ENCODE data around the gene EFHD2.
"Not testable (repeated sequence)": the region's sequence is repeated elsewhere in the genome, so short reads cannot be mapped to it uniquely, and the experiment has no call there.

The EFHD2 gene

GRCh38 chr1:15389828-15390227 lies 19.9 kb upstream of the EFHD2 start:
- DNase-seq: not testable (repeated sequence)

GRCh38 chr1:15390667-15391066 lies 19.0 kb upstream of the EFHD2 start:
- DNase-seq: no peak

GRCh38 chr1:15391366-15391765 lies 18.3 kb upstream of the EFHD2 start:
- no peak for DNase-seq

GRCh38 chr1:15393475-15394257 lies 16.0 kb upstream of the EFHD2 start:
- no peak for DNase-seq

GRCh38 chr1:15394258-15394690 lies 15.4 kb upstream of the EFHD2 start:
- DNase-seq: no peak

GRCh38 chr1:15397236-15397635 lies 12.5 kb upstream of the EFHD2 start:
- DNase-seq: no peak

GRCh38 chr1:15399710-15400109 lies 10.0 kb upstream of the EFHD2 start:
- no peak for DNase-seq

GRCh38 chr1:15400627-15401026 lies 9.1 kb upstream of the EFHD2 start:
- no peak for DNase-seq

GRCh38 chr1:15401391-15402055 lies 8.2 kb upstream of the EFHD2 start:
- DNase-seq: no peak

GRCh38 chr1:15402809-15403450 lies 6.8 kb upstream of the EFHD2 start:
- no peak for DNase-seq

- DNase-seq: no peak
These were observed 5.6 kb upstream of the EFHD2 start for GRCh38 chr1:15403962-15404580.

- DNase-seq: no peak
These were observed 4.4 kb upstream of the EFHD2 start for GRCh38 chr1:15405106-15405850.

- no peak for DNase-seq
These were observed 2.8 kb upstream of the EFHD2 start for GRCh38 chr1:15406614-15407559.

GRCh38 chr1:15407580-15407979 lies 2.1 kb upstream of the EFHD2 start:
- DNase-seq: no peak

GRCh38 chr1:15408890-15409387 lies 749 bp upstream of the EFHD2 start:
- peak; percentile 40 for DNase-seq

GRCh38 chr1:15410223-15410883 lies 665 bp downstream of the EFHD2 start:
- DNase-seq: no peak

- no peak for DNase-seq
These were observed 1.2 kb downstream of the EFHD2 start for GRCh38 chr1:15410884-15411245.

- DNase-seq: no peak
These were observed 2.0 kb downstream of the EFHD2 start for GRCh38 chr1:15411593-15412137.

- no peak for DNase-seq
These were observed 2.6 kb downstream of the EFHD2 start for GRCh38 chr1:15412175-15412800.

GRCh38 chr1:15412843-15413242 lies 3.2 kb downstream of the EFHD2 start:
- DNase-seq: no peak

Data from NCI-H1436 (cell line).